Measurements from ENCODE around the gene NLRP3.

NLRP3 gene

DNA sequence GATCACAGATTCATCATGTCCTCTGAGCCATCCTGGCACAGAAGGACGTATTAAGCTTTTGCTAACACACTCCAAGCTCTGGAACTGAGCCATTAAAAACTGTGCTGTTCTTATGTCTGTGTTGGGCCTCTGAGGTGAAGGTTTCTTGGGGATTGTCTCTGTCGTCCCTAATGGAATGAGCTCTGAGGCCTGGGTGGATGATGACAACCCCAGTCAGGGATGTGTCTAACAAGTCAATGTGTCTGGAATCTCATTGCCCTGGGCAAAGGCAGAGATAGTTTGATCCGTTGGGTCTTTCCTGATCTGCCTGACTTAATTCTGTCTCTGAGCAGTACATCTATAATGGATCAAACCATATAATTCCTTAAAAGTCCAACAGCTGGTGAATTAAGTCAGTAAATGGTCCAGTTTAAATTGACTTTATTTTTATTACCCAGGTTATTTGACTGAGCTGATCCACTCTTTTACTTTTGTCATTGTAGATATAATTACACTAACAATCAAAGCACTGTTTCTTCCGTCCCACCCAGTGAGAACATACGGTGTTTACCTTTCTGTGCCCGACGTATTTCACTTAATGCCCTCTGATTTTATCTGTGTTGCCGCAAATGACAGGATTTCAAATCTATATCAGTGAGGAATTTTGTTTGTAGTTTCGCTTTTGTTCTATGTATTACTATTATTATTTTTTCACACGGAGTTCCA is 80.8 kb downstream of the NLRP3 start:
- Histone ChIP-seq H2AFZ (ENCODE audit: low read length, unreplicated experiment) (no peak overlapping the region), H3K36me3 (ENCODE audit: insufficient read depth, low read length) (no peaks in the 10 kb centered on the region), H3K79me2 (ENCODE audit: control insufficient read depth, insufficient read depth, low read length, unreplicated experiment) (no peaks in the 10 kb centered on the region), H3K27me3 (ENCODE audit: insufficient read depth, low read length) (no peaks in the 10 kb centered on the region), H3K4me3 (ENCODE audit: low read depth, low read length) (no peak overlapping the region), H3K27ac (ENCODE audit: low read depth, low read length) (no peak overlapping the region), H3K4me1 (ENCODE audit: control insufficient read depth, insufficient read depth, low read length, unreplicated experiment) (no peaks in the 10 kb centered on the region)
